ENCODE data around the gene ZNF680.
"Not testable (repeated sequence)": the region's sequence is repeated elsewhere in the genome, so short reads cannot be mapped to it uniquely, and the experiment has no call there.

Gene ZNF680

GRCh38 chr7:64562626-64563278, at the start of gene ZNF680:
ZNF680 (minus strand) TSS chr7:64563071; CDS start chr7:64562954, 117 bp downstream.
- DNase-seq: peak; percentile 83 to 85

DNA sequence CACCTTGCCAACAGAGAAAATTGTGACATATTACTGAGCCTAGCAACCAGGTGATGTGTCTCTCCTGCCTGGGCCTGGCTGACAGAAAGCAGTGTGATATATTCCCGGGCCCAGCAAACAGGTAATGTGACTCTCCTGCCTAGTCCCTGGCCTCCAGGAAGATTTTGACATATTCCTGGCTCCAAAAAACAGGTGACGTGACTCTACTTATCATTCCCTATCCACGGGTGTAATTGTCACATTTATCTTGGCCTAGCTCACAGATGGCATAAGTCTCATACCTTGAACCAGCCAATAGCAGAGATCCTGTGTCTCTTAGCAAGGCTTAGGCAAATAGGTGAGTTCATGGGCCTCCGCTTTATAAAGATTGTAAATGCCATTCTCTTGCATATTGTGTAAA, 49.6 kb upstream of the ZNF680 start:
- no peak for DNase-seq

DNA sequence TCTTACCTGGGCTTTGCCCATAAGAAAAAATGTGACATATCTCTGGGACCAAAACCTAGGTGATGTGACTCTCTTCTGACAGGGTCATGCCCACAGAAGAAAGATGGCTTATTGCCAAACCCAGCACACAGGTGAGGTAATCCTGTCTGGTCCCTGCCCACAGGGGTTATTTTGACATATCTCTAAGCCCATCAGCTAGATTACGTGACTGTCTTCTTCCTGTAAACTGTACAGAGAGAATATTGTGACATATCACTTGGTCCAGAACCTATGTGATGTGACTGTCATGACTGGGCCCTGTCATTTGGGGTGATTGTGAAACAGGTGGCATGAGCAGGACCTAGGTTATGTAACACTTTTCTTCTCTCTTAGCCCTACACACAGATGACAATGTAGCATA, 48.8 kb upstream of the ZNF680 start:
- DNase-seq: no peak

DNA sequence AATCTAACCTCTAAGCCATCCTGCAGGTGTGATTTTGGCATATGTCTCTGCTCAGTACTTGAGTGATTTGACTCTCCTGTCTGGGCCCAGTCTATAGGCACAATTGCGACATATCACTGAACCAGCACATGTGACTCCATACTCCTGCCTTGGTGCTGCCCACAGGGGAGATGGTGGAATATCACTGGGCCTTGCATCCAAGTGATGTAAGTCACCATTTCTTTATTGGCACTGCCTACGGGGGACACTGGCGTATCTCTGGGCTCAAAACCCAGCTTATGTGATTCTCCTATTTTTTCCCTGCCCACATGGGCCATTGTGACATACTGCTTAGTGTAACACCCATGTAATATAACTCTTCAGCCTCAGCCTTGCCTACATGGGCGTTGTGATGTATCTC, 48.1 kb upstream of the ZNF680 start:
- no peak for DNase-seq

DNA sequence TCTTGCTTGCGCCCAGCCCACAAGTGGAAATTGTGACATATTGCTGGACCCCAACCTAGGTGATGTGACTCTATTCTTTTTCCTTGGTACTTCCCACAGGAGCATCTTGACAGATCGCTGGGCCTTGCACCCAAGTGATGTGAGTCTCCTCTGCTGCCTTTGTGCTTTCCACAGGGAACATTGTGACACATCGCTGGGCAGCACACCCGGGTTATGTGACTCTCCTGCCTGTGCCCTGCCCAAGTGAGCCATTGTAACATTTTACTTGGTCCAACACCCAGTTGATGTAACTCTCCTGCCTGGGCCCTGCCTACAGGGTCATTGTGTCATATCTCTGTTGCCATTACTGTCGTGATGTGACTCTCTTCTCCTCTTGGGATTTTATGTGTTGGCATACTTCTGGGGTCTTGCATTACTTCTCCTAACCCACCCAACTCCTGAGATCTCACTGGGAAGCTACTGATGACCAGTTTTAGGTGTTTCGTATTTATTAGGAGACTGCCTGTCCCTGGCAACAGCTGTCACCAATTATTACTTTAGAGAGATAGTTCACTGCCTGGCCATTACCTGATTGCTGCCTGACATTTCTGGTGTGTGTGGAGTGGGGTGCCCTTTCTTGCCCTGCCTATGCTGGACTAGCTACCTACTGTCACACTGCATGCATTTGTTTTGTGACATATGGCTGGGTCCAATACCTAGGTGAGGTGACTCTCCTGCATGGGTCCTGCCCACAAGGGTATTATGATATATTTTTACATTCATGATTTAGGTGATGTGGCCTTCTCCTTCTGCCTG, 45.4 kb upstream of the ZNF680 start:
- no peak for DNase-seq

DNA sequence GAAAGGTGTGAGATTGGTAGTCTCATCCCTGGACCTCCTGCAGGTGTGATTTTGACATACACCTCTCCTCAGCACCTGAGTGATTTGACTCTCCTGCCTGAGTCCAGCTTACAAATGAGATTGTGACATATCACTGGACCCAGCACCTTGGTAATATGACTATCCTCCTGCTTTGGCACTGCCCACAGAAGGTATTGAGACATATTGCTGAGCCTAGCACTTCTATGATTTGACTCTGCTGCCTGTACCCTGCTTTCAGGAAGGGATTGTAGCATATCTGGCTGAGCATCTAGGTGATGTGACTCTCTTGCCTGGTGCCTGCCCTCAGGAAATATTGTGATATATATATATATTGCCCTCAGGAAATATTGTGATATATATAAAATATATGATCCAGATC, 43.5 kb upstream of the ZNF680 start:
- no peak for DNase-seq

GRCh38 chr7:64603271-64603670, 40.4 kb upstream of the ZNF680 start:
- DNase-seq: no peak

- no peak for DNase-seq
Observed at GRCh38 chr7:64602518-64602917, 39.6 kb upstream of the ZNF680 start.

DNA sequence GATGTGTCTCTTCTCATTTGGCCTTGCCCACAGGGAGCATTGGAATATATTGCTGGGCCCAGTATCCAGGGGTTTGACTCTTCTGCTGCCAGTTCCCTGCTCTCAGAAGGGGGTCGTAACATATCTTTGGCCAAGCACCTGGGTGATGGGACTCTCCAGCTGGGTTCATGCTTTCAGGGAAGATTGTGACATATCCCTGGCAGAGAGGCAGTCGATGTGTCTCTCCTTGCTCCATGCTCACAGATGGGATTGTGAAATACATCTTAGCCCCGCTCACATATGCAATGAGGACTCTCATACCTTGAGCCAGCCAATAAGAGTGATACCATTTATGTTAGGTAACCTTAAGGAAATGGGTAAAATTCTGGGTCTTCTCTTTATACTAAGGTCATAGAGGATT, 39.2 kb upstream of the ZNF680 start:
- no peak for DNase-seq

DNA sequence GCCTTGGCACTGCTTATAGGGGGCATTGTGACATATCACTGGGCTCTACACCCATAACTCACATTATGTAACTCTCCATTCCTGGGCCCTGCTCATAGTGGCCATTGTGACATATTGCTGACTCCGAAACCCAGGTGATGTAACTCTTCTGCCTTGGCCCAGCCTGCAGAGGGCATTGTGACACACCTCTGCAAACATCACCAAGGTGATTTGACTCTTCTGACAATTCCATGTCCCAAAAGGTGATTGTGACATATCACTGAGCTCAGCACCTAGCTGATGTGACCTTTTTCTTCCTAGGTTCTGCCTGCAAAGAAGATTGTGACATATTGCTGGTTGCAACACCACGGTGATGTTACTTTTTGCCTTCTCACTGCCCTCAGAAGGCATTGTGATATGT, 36.5 kb upstream of the ZNF680 start:
- DNase-seq: no peak

DNA sequence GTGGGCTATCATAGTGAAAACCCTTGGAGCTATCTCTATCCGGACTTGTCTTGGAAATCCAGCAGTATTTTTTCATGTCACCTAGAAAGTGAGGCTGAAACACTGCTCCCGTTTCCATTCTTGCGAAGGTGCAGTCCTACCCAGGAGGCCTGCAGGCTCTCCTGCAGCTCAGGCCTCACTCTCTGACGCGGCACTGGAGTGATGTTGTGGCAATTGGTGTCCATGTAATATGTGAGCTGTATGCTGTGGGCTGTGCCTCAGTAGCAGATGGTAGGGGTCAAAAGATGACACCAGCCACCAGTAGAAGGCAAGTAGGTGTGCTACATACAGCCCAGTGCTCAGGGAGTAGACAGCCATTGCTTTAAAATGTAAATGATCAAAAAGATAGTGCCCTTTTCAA, 28.1 kb upstream of the ZNF680 start:
- no peak for DNase-seq

- DNase-seq: no peak
Observed at GRCh38 chr7:64581926-64582894, 19.3 kb upstream of the ZNF680 start.

DNA sequence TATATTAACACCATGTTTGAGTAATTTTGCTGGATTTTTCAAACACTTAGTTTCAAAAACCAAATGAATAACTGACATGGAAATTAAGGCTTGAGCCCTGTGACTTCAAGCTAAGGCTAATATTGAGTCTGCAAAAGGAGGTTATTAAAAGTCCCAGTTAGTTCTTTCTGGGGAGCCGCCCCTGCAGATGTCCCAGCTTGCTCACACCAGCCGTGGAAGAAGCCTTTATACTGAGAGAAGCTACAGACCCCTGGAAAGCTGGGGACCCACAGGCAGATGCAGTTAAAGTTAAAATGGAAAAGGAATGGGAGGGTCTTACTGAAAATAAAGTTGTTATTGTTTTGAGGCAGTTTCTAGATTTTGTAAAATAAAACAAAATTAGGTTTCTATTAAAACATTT, 18.5 kb upstream of the ZNF680 start:
- DNase-seq: no peak

- DNase-seq: no peak
Observed at GRCh38 chr7:64574540-64575099, 11.7 kb upstream of the ZNF680 start.

DNA sequence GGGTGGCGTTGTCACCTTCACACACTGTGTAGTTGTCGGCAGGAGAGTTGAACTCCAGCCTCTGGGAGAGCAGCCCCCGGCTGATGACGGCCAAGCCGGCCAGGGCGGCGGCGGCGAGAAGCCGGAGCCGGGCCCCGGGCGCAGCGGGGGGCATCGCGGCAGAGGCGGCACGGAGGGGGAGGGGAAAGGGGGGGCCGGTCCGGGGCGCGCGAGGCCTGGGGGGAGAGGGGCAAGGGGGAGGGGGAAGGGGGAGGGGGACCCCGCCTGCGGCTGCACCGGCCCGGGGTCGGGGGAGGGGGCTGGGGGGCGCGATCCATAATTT, 7.4 kb upstream of the ZNF680 start:
- not testable (repeated sequence) for DNase-seq

DNA sequence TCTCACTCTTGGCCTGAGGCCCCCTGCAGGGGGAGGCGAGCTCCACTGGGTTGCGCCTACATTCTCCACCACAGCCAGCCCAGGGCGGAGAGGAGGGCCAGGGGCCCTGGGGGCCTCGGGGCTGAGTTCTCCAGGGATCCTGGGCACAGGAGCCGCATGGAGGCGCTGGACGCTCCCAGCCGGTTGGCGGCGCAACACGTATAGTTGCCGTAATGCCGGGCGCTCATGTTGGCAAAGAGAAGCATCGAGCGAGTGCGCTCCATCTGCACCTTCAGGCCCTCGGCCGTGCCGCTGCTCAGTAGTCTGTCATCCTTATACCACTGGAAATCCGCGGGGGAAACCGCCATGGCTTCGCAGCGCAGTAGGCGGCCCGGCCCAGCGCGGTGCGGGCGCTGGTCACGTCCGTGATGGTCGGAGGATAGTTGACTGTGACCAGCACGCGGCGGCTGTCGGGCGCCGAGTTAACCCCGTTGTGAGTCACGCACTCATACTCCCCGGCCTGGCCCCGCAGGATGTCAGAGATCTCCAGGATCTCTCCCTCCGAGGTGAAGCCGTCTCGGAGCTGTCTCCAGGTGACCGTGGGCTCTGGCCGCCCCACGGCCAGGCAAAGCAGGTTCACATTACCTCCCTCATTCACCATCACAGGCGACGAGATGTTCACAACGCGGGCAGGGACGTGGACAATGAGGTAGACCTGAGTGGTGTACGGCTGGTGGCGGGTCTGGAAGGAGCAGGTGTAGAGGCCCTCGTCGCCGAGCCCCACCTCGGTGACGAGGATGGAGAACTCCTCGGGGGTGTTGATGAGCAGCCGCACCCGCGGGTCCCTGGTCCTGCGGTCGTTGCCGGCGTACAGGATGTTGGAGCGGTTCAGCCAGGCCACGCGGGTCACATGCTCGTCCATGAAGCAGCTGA, 6.8 kb upstream of the ZNF680 start:
- DNase-seq: peak; percentile 18 to 33

GRCh38 chr7:64562256-64562625, 630 bp downstream of the ZNF680 start:
- no peak for DNase-seq

DNA sequence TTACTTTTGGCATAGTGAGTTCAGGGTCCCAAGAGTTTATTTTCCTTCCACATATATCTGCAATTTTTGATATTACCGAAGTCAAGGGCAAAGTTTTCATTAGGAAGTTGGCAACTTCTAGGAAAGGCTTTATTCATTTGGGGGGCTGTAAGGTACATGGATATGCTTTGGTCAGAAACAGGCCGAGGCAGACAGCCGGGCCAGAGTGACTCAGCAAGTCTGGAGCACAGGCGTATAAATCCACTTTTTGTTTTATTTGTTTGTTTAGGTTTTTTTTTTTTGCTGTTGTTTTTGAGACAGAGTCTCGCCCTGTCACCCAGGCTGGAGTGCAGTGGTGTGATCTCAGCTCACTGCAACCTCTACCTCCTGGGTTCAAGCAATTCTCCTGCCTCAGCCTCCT, 3.7 kb downstream of the ZNF680 start:
- no peak for DNase-seq

GRCh38 chr7:64558781-64559180, 4.1 kb downstream of the ZNF680 start:
- no peak for DNase-seq

DNA sequence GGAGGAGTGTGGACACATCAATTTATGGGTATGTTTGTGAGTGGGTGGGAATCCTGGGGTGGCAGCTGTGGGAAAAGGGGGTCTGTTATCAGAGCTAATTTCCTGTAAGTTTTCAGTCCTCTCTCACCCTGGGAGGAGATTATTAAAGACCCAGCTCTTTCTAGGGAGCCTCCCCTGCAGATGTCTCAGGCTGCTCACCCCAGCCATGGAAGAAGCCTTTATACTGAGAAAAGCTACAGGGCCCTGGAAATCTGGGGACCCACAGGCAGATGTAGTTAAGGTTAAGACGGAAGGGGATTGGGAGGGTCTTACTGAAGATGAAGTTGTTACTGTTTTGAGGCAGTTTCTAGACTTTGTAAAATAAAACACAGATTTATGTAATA, 4.6 kb downstream of the ZNF680 start:
- DNase-seq: no peak

GRCh38 chr7:64557601-64558322, 5.1 kb downstream of the ZNF680 start:
- no peak for DNase-seq

DNA sequence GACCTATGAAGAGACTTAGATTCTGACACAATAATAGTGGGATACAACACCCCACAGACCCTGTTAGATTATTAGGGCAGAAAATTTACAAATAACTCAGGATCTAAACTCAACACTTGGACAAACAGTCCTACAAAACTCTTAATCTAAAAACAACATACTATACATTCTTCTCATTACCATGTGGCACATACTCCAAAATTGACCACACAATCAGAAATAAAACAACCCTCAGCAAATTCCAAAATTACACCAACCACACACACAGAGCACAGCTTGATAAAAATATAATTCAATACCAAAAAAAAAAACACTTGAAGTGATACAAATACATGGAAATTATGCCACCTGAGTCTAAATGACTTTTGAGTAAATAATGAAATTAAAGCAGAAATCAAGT, 7.8 kb downstream of the ZNF680 start:
- no peak for DNase-seq

All from activated CD4-positive, alpha-beta T cell treated with anti-CD3 and anti-CD28 coated beads for 4 hours (primary cell).